Prostate gland (tissue), 2 donors: Measurements from ENCODE around the gene CD72. TPM values are rescaled to one million over a fixed set of nuclear protein-coding genes. Genes with fewer than 3 reads are reported as not detected.
"Not testable (repeated sequence)": the region's sequence is repeated elsewhere in the genome, so short reads cannot be mapped to it uniquely, and the experiment has no call there.

Source experiments
- DNase-seq: peaks from one replicate; pipeline ENCODE4 v3.0.0-alpha.2; 2019; ENCODE audit warnings: low spot score
- H3K27ac ChIP-seq, 2 donors: fragments of 200-600 bp; sonication (generic); 2 replicates each; pipeline ENCODE4 v1.5.1; 2017 to 2019
- H3K27me3 ChIP-seq: fragments of 200-600 bp; sonication (generic); replicated peaks from 2 replicates; pipeline ENCODE4 v1.5.1; 2019; ENCODE audit not compliant: insufficient read depth
- H3K36me3 ChIP-seq, 2 donors: fragments of 200-600 bp; sonication (generic); 1 replicate in 1 of 2; 2 replicates in 1 of 2; pipeline versions ENCODE4 v1.5.1 to v1.8.1; 2017 to 2019
- H3K4me1 ChIP-seq: fragments of 200-600 bp; sonication (generic); replicated peaks from 2 replicates; pipeline ENCODE4 v1.5.1; 2019
- H3K4me3 ChIP-seq, 2 donors: fragments of 200-600 bp; sonication (generic); 2 replicates each; pipeline ENCODE4 v1.5.1; 2017 to 2019
- H3K9me3 ChIP-seq: fragments of 200-600 bp; sonication (generic); 2 replicates; pipeline ENCODE4 v1.5.1; 2017
- POLR2A ChIP-seq: fragments of 450-650 bp; IDR thresholded peaks from one replicate; pipeline ENCODE4 v1.6.1; 2016; ENCODE audit warnings: antibody characterized with exemption, mild to moderate bottlenecking
- POLR2AphosphoS5 ChIP-seq: sonication (generic); formaldehyde crosslinking; IDR thresholded peaks from one replicate; pipeline ENCODE4 v1.6.1; 2017; ENCODE audit warnings: antibody characterized with exemption
- WGBS: methylation state at CpG from one replicate; pipeline ENCODE4 v1.1.5; 2018; 5-methylcytosine and 5-hydroxymethylcytosine counted together
- intact Hi-C: fragments of 100-400 bp; cut with DNase I; formaldehyde crosslinking; loops from one replicate; pipeline ENCODE4 v1.14.2; 2022
- total RNA-seq, 2 donors: library from RNA; depleted of rRNA; stranded (reverse); fragments of >200 nt; gene quantifications; one replicate each; pipeline ENCODE4 v1.1.0, GENCODE V29; 2016
- TF ChIP-seq, protein P1 (sequence below), 4 experiments: fragments of 200-600 bp in 2 of 4; fragments of 450-650 bp in 2 of 4; sonication (generic) in 2 of 4; IDR thresholded peaks; 1 replicate in 3 of 4; 2 replicates in 1 of 4; pipeline ENCODE4 v1.5.1; 2016 to 2019; ENCODE audit warnings: antibody characterized with exemption in 4 of 4, mild to moderate bottlenecking in 2 of 4, moderate library complexity in 2 of 4

Gene CD72
- total RNA-seq, 2 donors from 2014 or later, result 3.0 to 3.2 TPM

DNA sequence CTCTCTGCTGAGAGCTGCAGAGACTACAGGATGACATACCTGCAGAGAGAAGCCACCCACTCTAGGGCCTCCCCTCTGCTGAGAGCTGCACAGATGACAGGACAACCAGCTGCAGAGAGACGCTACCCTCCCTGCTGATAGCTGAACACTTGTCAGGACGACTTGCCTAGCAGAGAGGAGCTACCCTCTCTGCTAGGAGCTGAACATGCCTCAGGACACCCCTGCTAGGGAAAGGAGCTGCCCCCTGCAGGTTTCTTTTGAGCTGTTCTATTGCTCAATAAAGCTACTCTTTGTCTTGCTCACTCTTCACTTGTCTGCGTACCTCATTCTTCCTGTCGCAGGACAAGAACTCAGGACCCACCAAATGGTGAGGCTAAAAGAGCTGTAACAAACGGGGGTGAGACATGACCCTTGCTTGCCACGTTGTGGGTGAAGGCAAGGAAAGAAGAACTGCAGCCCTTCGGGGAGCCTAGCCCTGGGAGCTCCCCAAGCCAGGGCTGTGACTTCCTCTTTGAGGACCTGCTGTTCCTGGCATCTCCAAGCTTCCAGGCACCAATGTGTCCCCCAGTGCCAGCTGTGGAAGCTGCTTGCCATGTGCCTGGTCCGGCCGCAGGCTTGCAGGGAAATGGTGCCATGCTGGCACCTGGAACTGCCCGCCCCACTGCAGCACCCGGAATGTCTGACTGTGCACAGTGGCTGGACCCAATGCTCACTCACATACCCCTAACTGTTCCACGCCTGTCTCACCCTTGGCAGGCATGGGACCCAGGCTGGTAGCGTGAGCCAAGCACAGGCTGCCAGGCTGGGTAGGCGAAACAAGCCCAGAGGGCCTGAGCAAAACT lies 18.2 kb downstream of the CD72 start:
- Histone ChIP-seq H3K27me3 (no peaks in the 10 kb centered on the region), H3K36me3 (no peaks in the 10 kb centered on the region), H3K9me3 (no peaks in the 10 kb centered on the region), H3K4me1 (no peaks in the 10 kb centered on the region), H3K4me3 (no peak overlapping the region), H3K27ac (no peak overlapping the region)
- WGBS, result 89% methylated on average over 14 of the region's 14 CpGs
- intact Hi-C loops, result loop anchor here (10.0 kb wide), 2 partner anchors 95 to 485 kb away; partner anchors contain the start of gene ATOSB
- TF ChIP-seq POLR2A, result no peak
- TF ChIP-seq, protein P1, sequence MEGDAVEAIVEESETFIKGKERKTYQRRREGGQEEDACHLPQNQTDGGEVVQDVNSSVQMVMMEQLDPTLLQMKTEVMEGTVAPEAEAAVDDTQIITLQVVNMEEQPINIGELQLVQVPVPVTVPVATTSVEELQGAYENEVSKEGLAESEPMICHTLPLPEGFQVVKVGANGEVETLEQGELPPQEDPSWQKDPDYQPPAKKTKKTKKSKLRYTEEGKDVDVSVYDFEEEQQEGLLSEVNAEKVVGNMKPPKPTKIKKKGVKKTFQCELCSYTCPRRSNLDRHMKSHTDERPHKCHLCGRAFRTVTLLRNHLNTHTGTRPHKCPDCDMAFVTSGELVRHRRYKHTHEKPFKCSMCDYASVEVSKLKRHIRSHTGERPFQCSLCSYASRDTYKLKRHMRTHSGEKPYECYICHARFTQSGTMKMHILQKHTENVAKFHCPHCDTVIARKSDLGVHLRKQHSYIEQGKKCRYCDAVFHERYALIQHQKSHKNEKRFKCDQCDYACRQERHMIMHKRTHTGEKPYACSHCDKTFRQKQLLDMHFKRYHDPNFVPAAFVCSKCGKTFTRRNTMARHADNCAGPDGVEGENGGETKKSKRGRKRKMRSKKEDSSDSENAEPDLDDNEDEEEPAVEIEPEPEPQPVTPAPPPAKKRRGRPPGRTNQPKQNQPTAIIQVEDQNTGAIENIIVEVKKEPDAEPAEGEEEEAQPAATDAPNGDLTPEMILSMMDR (IDR thresholded peaks at IDR 0.05), result no peak
- no peak for TF ChIP-seq POLR2AphosphoS5
- DNase-seq, result no peak

DNA sequence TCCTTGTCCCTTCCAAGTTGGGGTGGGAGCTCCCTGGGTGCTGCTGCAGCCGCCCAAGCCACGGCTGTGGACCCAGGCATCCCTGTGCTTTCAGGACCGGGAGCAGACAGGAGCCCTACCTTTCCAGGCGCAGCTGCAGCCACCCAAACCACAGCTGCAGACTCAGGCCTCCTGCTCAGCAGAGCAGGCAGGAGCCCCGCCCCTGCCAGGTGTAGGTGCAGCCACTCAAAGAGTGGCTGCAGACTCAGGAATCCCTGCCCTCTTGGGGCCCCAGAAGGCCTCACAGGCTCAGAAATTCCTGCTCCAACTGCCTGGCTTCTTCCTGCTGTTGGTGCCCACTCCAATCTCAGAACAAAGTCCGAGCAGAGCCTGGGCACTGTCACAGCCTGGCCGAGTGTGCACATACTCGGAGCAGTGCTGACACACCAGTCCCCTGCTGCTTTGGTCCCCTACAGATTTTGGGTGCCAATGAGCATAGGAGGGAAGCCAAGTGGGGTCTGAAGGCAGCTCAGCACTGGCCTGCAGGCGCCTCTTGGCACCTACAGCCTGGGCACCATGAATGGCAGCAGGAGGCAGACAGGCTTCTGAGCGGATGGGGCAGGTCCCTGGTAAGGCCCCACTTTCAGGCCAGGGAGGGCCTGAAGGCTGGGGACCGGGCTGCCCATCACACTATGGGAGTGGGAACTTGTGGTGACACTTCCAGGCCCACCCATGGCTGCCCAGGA lies 19.2 kb downstream of the CD72 start:
- no peak for DNase-seq
- intact Hi-C loops, result no loop called here
- H3K27ac ChIP-seq, result no peak overlapping the region
- H3K4me1 ChIP-seq, result no peaks in the 10 kb centered on the region
- TF ChIP-seq POLR2AphosphoS5, result no peak
- no peaks in the 10 kb centered on the region for H3K36me3 ChIP-seq
- H3K9me3 ChIP-seq, result no peaks in the 10 kb centered on the region
- no peak overlapping the region for H3K4me3 ChIP-seq
- H3K27me3 ChIP-seq, result no peaks in the 10 kb centered on the region
- WGBS, result 94% methylated on average over 10 of the region's 11 CpGs

DNA sequence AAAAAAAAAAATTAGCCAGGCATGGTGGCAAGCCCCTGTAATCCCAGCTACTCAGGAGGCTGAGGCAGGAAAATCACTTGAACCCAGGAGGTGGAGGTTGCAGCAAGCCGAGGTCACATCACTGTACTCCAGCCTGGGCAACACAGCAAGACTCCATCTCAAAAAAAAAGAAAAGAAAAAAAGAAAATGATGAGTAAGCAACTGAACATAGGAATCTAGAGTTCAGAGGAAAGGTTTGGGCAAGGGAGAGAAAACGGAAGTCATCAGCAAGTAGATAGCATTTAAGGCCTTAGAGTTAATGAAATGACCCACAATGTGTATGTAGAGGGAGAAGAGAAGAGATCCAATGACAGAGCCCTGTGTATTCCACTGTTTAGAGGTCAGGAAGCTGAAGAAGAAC lies 21.3 kb downstream of the CD72 start:
- intact Hi-C loops, H3K27ac ChIP-seq, DNase-seq, H3K36me3 ChIP-seq, H3K9me3 ChIP-seq, H3K27me3 ChIP-seq, H3K4me3 ChIP-seq, H3K4me1 ChIP-seq: not testable (repeated sequence)
- 98% methylated on average over 2 of the region's 2 CpGs for WGBS

DNA sequence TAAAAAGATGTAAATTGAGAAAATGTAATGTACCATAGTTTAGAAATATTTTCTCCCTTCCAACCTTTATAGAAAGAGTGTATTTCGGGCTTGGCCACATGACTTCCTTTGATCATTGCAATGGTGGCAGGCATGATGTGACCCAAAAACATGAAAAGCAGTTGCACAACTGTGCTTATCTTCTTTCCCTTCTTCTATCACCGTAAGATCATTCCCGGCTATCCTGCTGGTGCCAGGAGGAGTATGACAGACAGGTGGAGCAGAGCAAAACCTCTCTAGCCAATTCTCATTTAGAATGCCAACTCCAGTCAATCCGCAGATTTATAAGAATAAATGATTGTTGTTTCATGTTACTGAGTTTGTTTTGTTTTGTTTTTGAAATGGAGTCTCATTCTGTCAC lies 23.7 kb downstream of the CD72 start:
- Histone ChIP-seq H3K4me3 (no peak overlapping the region), H3K9me3 (no peaks in the 10 kb centered on the region), H3K27ac (no peak overlapping the region), H3K36me3 (no peaks in the 10 kb centered on the region), H3K27me3 (no peaks in the 10 kb centered on the region), H3K4me1 (no peaks in the 10 kb centered on the region)
- intact Hi-C loops, result no loop called here
- WGBS, result 90% methylated on average over 4 of the region's 4 CpGs
- TF ChIP-seq, protein P1 (IDR thresholded peaks at IDR 0.05), result no peak
- TF ChIP-seq POLR2AphosphoS5 (no peak), POLR2A (no peak)
- no peak for DNase-seq

DNA sequence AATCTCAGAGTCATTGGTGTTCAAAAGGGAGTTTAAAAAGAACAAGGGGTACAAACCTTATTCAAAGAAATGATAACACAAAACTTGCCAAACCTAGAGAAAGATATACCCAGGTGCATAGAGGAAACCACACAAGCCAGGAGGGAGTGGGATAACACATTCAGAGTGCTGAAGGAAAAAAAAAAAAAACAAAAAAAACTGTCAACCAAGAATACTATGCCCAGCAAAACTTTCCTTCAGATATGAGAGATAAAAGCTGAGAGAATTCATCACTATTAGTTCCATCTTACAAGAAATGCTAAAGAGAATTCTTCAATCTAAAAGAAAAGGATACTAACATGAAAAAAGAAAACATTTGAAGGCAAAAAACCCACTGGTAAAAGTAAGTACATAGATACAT lies 24.6 kb downstream of the CD72 start:
- Histone ChIP-seq H3K36me3 (no peaks in the 10 kb centered on the region), H3K4me3 (no peak overlapping the region), H3K27ac (no peak overlapping the region), H3K4me1 (no peaks in the 10 kb centered on the region), H3K9me3 (no peaks in the 10 kb centered on the region), H3K27me3 (no peaks in the 10 kb centered on the region)
- DNase-seq, result no peak
- intact Hi-C loops, result no loop called here
- TF ChIP-seq POLR2A (no peak), POLR2AphosphoS5 (no peak)
- TF ChIP-seq, protein P1 (IDR thresholded peaks at IDR 0.05), result no peak

DNA sequence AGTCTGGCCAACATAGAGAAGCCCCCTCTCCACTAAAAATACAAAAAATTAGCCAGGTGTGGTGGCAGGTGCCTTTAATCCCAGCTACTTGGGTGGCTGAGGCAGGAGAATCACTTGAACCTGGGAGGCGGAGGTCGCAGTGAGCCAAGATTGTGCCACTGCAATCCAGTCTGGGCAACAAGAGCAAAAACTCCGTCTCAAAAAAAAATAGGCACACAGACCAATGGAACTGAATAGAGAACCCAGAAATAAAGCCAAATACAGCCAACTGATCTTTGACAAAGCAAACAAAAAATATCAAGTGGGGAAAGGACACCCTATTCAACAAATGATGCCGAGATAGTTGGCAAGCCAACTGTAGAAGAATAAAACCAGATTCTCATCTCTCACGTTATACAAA lies 29.7 kb downstream of the CD72 start:
- H3K4me3 ChIP-seq, H3K4me1 ChIP-seq, H3K36me3 ChIP-seq, H3K27me3 ChIP-seq, DNase-seq, intact Hi-C loops, H3K27ac ChIP-seq, H3K9me3 ChIP-seq: not testable (repeated sequence)
- WGBS, result 63% methylated on average over 5 of the region's 5 CpGs

DNA sequence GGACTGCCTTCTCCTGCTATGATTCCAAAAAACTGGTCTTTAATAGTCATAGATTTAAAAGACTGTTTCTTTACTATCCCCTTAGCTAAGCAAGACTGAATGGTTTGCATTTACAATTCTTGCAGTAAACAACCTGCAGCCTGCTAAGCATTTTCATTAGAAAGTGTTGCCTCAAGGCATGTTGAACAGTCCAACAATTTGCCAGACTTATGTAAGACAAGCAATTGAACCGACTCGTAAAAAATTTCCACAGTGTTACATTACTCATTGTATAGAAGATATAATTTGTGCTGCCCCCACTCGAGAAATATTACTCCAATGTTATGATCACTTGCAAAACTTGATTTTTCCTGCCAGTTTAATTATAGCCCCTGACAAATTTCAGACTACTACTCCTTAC lies 33.5 kb downstream of the CD72 start:
- H3K4me1 ChIP-seq, H3K36me3 ChIP-seq, H3K27me3 ChIP-seq, H3K4me3 ChIP-seq, H3K9me3 ChIP-seq, H3K27ac ChIP-seq, intact Hi-C loops, DNase-seq: not testable (repeated sequence)
- 48% methylated on average over 3 of the region's 3 CpGs for WGBS

DNA sequence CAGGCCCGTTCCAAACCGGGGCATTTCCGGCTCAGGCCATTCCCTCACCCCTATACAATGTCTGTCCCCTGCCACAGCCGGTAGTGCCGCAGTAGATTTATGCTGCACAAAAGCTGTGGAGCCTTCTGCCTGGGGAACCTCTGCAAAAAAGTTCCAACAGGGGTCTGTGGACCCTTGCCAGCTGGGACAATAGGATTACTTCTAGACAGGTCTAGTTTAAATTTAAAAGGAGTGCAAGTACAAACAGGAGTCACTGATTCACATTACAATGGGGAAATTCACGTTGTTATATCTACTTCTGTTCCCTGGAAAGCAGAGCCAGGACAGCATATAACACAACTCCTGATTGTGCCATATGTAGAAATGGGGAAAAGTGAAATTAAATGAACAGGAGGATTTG lies 34.7 kb downstream of the CD72 start:
- H3K9me3 ChIP-seq, intact Hi-C loops, H3K27me3 ChIP-seq, H3K4me1 ChIP-seq, H3K36me3 ChIP-seq, DNase-seq, H3K27ac ChIP-seq, H3K4me3 ChIP-seq: not testable (repeated sequence)
- 28% methylated on average over 6 of the region's 6 CpGs for whole genome bisulfite sequencing

DNA sequence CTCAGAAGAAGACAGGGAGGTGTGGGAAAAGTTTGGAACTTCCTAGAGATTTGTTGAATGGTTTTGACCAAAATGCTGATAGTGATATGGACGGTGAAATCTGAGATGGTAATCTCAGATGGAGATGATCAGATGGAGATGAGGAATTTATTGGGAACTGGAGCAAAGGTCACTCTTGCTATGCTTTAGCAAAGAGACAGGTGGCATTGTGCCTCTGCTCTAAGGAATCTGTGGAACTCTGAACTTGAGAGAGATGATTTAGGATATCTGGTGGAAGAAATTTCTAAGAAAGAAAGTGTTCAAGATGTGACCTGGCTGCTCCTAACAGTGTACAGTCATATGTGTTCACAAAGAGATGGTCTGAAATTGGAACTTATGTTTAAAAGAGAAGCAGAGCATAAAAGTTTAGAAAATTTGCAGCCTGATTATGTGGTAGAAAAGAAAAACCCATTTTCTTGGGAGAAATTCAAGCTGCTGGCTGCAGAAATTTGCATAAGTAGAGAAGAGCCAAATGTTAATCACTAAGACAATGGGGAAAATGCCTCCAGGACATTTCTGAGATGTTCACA lies 38.5 kb downstream of the CD72 start:
- H3K4me1 ChIP-seq, H3K9me3 ChIP-seq, H3K36me3 ChIP-seq, DNase-seq, H3K27ac ChIP-seq, intact Hi-C loops, H3K27me3 ChIP-seq, H3K4me3 ChIP-seq: not testable (repeated sequence)
- 85% methylated on average over 1 of the region's 1 CpG for WGBS
